ENCODE data around the gene ASXL2.

DNA sequence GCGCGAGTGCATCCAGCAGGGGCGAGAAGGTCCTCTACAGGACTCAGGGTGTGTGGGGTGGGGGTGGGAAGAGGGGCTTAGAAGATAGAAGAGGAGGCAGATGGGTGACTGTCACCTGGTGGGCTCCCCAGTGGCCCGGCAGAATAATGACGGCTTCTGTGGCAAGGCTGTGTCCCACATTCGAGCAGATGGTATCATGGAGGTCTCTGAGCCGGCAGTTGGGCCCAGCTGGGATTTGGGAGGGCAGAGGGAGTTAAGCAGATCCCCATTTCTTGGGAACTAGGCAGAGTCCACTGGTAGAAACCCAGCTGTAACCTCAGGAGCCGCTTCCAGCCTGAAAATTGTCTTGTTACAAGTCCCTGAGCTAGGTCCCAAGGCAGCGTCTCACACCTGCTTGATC, 176.5 kb downstream of the ASXL2 start:
- no peak for TF ChIP-seq GATA2 (IDR thresholded peaks at IDR 0.05; ENCODE audit: low read depth, low read length)
- TF ChIP-seq GATA3 (IDR thresholded peaks at IDR 0.05; ENCODE audit: low read depth, low read length), result no peak

Measured in SH-SY5Y (cell line).